ENCODE measurements around the gene SCAF11. TPM values are rescaled to one million over a fixed set of nuclear protein-coding genes. Genes with fewer than 3 reads are reported as not detected.

SCAF11 gene
- total RNA-seq, 4 donors from 2014 or later: 152 to 294 (median 173) TPM

- no peak overlapping the region for H3K4me3 ChIP-seq (replicated peaks in 1 of 3)
- no peaks in the 10 kb centered on the region for H3K27me3 ChIP-seq
- peaks cover 11 to 25% of the 10 kb centered on the region in 2 donors for H3K36me3 ChIP-seq
- DNase-seq: no peak
- intact Hi-C loops (cut with DNase I): no loop called here
- no peaks in the 10 kb centered on the region for H3K9me3 ChIP-seq
- H3K4me1 ChIP-seq: no peaks in the 10 kb centered on the region
- no peak overlapping the region for H3K27ac ChIP-seq
- 91 to 92% methylated on average over 3 of the region's 3 CpGs for WGBS, 2 donors
- TF ChIP-seq POLR2A (IDR thresholded peaks at IDR 0.05): no peak
- TF ChIP-seq CTCF (IDR thresholded peaks at IDR 0.05): no peak
These were observed 71.6 kb downstream of the SCAF11 start for GRCh38 chr12:45918818-45919217.

GRCh38 chr12:45915405-45915804 is 75.0 kb downstream of the SCAF11 start:
- Histone ChIP-seq H3K27ac (no peak overlapping the region), H3K36me3 (peaks cover 8 to 10% of the 10 kb centered on the region in 2 donors), H3K4me1 (no peaks in the 10 kb centered on the region), H3K4me3 (replicated peaks in 1 of 3) (no peak overlapping the region), H3K9me3 (no peaks in the 10 kb centered on the region), H3K27me3 (no peaks in the 10 kb centered on the region)
- TF ChIP-seq POLR2A (IDR thresholded peaks at IDR 0.05): no peak
- no peak for TF ChIP-seq CTCF (IDR thresholded peaks at IDR 0.05)
- WGBS, 2 donors: 80 to 85% methylated on average over 2 of the region's 2 CpGs
- intact Hi-C loops (cut with DNase I): no loop called here
- no peak for DNase-seq

- no peak for DNase-seq
- H3K27ac ChIP-seq: no peak overlapping the region
- no peaks in the 10 kb centered on the region for H3K4me1 ChIP-seq
- 22 to 33% methylated on average over 1 of the region's 1 CpG for WGBS, 2 donors
- H3K4me3 ChIP-seq (replicated peaks in 1 of 3): no peak overlapping the region
- peaks cover 8 to 10% of the 10 kb centered on the region in 2 donors for H3K36me3 ChIP-seq
- TF ChIP-seq CTCF (IDR thresholded peaks at IDR 0.05): no peak
- H3K9me3 ChIP-seq: no peaks in the 10 kb centered on the region
- no peaks in the 10 kb centered on the region for H3K27me3 ChIP-seq
- intact Hi-C loops (cut with DNase I): no loop called here
These were observed 76.3 kb downstream of the SCAF11 start for GRCh38 chr12:45914090-45914489.

- Histone ChIP-seq H3K9me3 (no peaks in the 10 kb centered on the region), H3K4me1 (no peaks in the 10 kb centered on the region), H3K36me3 (peaks cover 5 to 6% of the 10 kb centered on the region in 2 donors), H3K4me3 (replicated peaks in 1 of 3) (no peak overlapping the region), H3K27ac (no peak overlapping the region), H3K27me3 (no peaks in the 10 kb centered on the region)
- intact Hi-C loops (cut with DNase I): no loop called here
- 64 to 66% methylated on average over 2 of the region's 2 CpGs for WGBS, 2 donors
- TF ChIP-seq CTCF (IDR thresholded peaks at IDR 0.05): no peak
- TF ChIP-seq POLR2A (IDR thresholded peaks at IDR 0.05): no peak
- no peak for DNase-seq
These were observed 76.7 kb downstream of the SCAF11 start for GRCh38 chr12:45913631-45914030.

GRCh38 chr12:45912774-45913173 is 77.6 kb downstream of the SCAF11 start:
- Histone ChIP-seq H3K27ac (no peak overlapping the region), H3K4me3 (replicated peaks in 1 of 3) (no peak overlapping the region), H3K27me3 (no peaks in the 10 kb centered on the region), H3K4me1 (no peaks in the 10 kb centered on the region), H3K36me3 (no peaks in the 10 kb centered on the region), H3K9me3 (no peaks in the 10 kb centered on the region)
- intact Hi-C loops (cut with DNase I): no loop called here
- 61 to 65% methylated on average over 3 of the region's 3 CpGs for WGBS, 2 donors
- TF ChIP-seq POLR2A (IDR thresholded peaks at IDR 0.05): no peak
- no peak for TF ChIP-seq CTCF (IDR thresholded peaks at IDR 0.05)
- DNase-seq: no peak
